Astrocyte of the cerebellum (primary cell): ENCODE results near the gene ACOT7.

ENCODE experiments used
- DNase-seq: peaks from one replicate; pipeline ENCODE4 v3.0.0-alpha.2; 2011; ENCODE audit warnings: low read depth
- H3K4me3 ChIP-seq: 2 replicates; pipeline ENCODE4 v1.5.1; 2011; ENCODE audit warnings: mild to moderate bottlenecking, low read depth, low read length, moderate library complexity
- in situ Hi-C: cut with HindIII; loops from 2 replicates; pipeline ENCODE4 v1.10.0; 2017; ENCODE audit warnings: low sequenced_read_pairs
- TF ChIP-seq, protein P1 (sequence below): IDR thresholded peaks from 2 replicates; pipeline ENCODE4 v1.5.1; 2012; ENCODE audit warnings: low read length, low read depth, moderate library complexity, mild to moderate bottlenecking; ENCODE audit errors: missing control alignments

ACOT7 gene

DNA sequence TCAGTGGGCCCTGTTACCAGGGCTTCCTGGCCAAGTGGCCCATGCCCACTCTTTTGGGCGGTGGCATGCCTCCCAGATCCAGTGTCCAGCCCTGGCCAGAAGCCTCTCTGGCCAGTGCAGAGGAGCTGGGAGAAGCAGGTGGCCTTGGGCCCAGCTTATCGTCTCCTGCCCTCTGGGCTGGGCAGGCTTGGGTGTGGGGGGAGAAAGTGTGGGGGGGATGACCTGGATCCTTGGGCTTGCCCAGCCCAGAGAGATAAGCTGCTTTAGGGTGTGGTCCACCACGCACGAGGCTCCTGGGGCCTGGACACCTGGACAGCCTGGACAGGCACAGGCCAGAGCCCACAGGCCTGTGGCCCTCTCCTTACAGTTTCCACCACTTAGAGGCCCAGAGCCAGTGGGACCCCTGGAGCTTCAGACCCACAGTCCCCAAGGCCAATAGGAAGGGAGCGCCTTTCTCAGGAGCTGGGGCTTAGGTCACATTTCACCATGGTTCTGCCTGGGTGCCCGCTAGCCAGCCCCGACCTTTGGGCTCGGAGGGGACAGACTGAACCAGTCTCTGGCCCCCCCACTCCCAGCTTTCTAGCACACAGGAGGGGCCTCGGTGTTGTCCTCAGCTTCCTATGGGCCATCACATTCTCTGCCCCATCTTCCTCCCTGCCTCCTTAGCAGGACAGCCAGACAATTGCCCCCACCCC is 32.9 kb upstream of the ACOT7 start:
- no peak overlapping the region for H3K4me3 ChIP-seq
- TF ChIP-seq, protein P1, sequence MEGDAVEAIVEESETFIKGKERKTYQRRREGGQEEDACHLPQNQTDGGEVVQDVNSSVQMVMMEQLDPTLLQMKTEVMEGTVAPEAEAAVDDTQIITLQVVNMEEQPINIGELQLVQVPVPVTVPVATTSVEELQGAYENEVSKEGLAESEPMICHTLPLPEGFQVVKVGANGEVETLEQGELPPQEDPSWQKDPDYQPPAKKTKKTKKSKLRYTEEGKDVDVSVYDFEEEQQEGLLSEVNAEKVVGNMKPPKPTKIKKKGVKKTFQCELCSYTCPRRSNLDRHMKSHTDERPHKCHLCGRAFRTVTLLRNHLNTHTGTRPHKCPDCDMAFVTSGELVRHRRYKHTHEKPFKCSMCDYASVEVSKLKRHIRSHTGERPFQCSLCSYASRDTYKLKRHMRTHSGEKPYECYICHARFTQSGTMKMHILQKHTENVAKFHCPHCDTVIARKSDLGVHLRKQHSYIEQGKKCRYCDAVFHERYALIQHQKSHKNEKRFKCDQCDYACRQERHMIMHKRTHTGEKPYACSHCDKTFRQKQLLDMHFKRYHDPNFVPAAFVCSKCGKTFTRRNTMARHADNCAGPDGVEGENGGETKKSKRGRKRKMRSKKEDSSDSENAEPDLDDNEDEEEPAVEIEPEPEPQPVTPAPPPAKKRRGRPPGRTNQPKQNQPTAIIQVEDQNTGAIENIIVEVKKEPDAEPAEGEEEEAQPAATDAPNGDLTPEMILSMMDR, result no peak
- no peak for DNase-seq
- in situ Hi-C loops, result no loop called here

DNA sequence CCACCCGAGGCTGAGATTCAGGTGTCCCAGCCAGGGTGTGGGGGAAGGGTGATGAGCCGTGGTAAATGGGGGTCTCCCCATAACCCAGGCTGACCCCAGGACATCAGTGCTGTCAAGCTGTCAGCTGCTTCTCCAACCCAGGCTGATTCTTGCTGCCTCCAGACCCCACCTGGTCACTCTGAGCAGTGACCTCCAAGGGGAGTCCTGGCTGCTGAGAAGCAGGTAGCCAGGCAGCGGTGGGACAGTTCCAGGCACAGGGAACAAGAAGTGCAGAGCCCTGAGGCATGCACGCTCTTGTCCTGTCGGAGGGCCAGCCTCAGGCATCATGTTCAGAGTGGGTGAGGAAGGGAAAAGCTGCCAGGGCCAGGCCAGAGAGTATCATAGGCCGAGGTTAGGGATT is 32.1 kb upstream of the ACOT7 start:
- no peak overlapping the region for H3K4me3 ChIP-seq
- DNase-seq, result no peak
- in situ Hi-C loops, result no loop called here
- TF ChIP-seq, protein P1, result no peak

DNA sequence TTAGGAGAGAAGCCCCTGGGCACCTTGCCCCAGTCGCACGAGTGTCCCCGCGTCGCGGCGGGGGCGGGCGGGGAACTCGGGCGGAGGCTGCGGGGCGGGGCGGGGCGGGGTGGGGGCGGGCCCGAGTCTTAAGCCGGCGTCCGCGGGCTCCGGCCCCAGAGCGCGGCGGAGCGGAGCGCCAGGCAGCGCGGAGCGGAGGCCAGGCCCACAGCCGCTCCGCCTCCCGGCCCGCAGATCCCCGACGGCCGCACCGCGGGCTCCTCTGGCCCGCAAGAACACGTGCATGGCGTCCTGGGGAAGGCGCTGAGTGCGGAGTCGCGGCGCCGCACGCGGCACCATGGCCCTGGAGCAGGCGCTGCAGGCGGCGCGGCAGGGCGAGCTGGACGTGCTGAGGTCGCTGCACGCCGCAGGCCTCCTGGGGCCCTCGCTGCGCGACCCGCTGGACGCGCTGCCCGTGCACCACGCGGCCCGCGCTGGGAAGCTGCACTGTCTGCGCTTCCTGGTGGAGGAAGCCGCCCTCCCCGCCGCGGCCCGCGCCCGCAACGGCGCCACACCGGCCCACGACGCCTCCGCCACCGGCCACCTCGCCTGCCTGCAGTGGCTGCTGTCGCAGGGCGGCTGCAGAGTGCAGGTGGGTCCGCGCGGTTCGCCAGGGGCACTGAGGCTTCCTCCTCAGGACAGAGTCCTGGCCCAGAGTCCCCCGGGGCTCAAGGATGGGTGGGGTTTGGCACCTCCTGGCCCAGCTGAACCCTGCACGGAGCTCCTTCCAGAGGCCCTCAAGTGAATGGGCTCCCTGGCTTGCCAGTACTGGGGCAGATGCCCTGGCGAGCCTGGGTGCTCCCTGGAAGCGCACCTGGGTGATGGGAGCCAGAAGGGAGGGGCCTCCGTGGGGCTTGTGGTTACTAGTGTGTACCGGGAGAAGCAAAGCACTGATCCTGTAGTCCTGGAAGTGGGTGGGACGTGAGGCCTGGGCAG is 31.3 kb upstream of the ACOT7 start, which contains the start of gene ESPN:
TSS of gene ESPN (plus strand) at position 158 of the 975 bp plus-strand sequence. CDS start at position 338, 180 bp downstream.
- no peak within 1 kb of the TSS for H3K4me3 ChIP-seq
- in situ Hi-C loops, result no loop called here
- TF ChIP-seq, protein P1, result no peak
- no peak for DNase-seq

DNA sequence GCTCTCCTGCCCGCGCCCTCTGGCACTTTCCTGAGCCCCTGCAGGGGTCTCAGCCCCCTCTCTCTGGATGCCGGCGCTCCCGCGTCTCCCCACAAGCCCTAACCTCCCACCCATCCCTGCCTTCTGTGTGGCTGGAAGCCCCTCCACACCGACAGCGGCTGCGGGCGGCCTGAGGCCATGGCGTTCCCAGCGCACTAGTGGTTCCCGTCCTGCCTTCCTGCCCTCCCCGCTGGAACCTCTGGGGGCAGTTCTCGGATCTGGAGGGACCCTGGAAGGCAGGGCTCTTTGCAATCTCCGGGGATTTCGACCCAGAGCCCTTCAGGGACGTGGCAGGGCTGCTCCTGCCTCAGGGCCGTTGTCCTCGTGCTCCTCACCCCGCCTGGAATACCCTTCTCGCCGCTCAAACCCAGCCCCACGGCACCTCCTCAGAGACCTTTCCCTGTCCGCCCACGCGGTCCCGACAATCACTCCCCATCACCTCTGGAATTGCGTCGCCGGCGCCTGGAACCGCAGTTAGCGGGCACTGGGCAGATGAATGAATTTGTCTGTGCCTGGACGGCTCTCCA is 30.5 kb upstream of the ACOT7 start:
- TF ChIP-seq, protein P1, result no peak
- DNase-seq, result no peak
- in situ Hi-C loops, result no loop called here
- H3K4me3 ChIP-seq, result no peak overlapping the region

DNA sequence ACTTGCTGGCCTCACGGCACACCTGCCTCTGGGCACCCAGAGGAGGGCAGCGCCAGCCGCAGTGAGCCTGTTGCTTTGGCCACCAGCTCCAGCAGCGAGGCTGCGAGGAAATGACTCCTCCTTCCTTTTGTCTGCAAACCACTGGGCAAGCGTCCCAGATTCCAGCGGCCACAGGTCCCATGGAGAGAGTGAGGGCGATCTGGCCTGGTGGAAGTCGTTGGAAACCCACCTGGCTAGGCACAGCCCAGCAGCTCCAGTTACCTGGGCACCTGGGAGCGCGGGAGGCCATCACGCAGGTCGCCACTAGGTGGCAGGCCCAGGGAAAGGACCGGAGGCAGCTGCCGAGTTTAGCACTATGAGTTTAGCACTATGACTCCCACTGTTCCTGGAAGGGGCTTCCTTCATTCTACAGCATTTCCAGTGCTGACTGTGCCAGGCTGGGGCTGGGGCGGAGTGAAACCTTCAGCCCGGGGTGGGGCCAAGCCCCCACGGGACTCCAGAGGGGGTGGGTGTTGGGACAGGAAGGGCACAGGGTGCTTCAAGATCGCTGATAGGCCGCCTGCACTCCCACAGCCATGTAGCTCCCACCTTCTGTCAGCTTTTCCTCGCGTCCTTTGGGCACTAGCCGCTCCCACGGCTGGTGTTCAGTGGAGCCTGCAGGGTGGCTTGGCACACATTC is 29.9 kb upstream of the ACOT7 start:
- in situ Hi-C loops, result no loop called here
- TF ChIP-seq, protein P1, result peak; percentile 79
- no peak overlapping the region for H3K4me3 ChIP-seq
- DNase-seq, result peak; percentile 59

DNA sequence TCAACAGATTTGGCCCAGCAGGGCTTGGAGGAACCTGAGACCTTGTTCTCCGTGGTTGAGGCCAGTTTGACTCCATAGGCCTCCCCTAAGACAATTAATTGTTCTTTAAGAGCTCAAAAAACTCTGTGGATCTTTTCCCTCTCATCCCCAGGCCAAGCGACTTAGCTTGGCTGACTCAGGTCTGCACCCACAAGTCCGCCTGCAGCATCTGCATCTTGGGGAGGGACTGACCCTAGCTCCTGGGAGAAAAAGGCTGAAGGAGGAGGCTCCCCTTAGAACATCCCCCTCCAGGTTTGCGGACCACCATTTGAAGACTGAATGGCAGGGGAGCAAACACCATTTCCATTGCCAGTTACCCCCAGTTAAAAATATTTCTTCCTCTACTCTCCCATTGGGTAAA is 27.7 kb upstream of the ACOT7 start:
- TF ChIP-seq, protein P1, result no peak
- H3K4me3 ChIP-seq, result no peak overlapping the region
- DNase-seq, result no peak
- in situ Hi-C loops, result no loop called here
